HG03135 (cell line): ENCODE results near the gene CCNDBP1.
"Not testable (repeated sequence)": the region's sequence is repeated elsewhere in the genome, so short reads cannot be mapped to it uniquely, and the experiment has no call there.

Experiments
- ATAC-seq: cut with Tn5 transposase; IDR thresholded peaks from one replicate; pipeline ENCODE4 v1.9.1; 2021; ENCODE audit warnings: mild to moderate bottlenecking, moderate library complexity; ENCODE audit not compliant: unreplicated experiment

The CCNDBP1 gene

DNA sequence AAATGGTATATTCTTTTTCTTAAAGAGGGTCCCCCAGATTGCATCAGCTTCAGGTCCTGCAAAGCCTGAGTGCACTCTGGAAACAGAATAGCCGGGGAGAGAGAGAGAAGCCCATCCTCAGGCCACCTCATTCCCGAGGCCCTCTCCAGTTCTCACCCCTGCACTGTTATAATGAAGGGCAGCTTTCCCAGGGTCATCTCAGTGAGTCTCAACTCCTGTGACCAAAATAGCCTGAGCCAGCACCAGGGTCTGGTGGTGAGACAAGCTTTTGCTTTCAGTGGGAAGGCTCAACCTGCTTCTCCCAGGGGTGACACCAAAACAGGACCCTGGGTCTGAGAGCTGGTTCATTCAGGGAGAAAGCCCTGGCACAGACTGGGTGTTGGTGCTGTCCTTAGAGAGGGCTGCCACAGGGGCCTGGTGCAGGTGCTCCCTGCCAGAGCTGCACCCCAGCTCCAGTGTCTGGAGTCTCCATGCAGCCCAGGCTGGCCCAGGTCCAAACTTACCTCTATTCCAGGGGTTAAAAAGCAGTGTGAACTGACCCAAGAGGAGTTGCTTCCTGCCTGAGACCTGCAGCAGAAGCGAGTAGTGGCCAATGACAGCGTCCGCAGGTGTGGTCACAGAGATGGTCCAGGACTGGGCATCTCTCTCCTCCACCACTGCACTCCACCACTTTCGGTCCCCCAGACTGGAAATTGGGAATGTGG lies 29.5 kb downstream of the CCNDBP1 start:
- ATAC-seq: no peak

DNA sequence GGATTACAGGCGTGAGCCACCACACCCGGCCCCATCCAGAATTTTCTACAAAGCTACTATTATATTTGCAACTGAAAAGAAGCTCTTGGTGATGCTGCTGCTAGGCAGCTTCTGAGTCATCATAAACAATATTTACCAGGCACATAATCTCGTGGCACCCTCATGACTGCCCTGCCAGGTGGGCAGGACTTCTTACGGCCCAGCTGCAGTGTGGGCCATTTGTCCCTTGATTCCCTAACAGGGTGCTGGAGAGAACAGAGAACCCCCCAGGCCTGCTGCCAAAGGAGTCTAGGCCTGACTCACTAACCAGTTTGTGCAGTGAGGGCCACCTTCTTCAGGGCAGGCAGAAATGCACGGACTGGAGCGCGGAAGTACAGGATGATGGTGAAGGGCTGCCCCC lies 30.8 kb downstream of the CCNDBP1 start:
- no peak for ATAC-seq

DNA sequence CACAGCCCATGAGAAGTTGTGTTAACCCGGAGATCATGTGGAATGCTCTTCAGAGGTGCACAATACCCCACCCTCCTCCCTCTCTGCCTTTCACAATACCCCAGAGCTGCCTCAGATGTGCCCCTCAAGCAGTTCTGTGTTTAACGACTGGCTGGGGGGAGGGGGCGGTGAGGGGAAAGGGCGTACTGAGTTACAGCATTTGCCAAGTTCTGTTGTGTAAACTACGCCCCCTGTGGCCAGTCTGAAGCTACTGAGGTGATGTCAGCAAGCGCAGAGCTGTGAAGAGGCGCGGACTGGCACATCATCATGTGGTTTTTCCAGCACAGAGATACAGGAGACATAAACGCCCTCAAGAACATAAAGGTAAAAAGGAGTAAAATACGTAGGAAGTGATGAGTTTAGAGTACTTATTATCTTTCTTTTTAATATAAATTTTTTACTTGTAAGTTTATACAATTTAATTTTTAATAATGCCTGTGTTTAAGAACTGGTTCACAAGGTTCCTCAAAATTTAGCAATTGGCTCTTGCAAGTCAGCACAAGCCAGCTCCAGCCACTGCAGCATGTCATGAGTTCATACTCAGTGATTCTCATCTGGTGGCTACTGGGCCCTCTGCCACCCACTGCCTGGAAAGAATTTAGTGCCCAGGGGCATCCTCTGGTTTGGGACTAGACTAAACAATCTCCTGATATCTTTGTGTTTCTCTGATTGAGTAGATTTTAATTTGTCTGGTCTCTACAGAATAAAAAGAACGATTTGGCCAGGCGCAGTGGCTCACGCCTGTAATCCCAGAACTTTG lies 33.9 kb downstream of the CCNDBP1 start:
- ATAC-seq: no peak

DNA sequence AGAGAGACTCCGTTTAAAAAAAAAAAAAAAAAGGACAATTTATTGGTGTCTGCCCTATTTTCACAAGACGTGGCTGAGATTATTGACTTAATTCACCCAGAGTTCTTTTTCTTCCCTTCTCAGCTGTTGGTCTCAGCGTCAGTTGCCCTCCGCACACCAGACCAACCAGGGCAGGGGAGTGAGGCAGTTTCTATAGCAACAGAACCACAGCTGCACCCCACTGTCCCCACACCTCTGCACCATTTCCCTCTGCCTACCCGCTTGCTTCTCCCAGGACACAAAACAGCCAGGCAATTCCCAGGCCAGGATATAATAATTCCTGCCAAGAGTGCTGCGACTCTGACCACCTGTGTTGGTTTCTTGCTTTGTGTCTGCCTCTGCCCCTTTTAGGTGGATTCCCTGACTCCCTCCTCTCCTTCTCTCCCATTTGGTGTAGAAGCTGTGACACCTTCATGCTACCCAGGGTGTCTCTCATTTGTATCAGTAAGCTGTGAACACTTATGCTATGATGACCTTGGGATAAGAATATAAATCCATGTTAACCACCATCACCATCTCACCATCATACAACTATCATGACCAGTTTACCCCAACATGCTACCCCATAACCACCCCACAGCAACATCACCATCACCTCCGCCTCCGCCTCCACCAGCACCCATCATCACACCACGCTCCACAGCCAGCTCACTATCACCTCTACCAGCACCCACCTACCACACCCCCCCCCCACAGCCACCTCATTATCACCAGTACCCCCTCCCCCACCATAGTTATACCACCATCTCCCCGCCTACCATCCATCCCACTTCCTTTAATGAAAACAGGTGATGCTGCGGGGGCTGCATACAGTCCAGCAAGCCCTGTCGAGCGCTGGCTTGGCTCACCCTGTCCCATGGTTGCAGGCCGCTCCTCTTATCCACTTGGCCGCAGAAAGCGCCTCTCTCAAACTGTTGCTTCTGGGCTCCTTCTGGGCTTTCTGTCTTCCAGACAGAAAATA lies 35.0 kb downstream of the CCNDBP1 start:
- ATAC-seq: no peak

DNA sequence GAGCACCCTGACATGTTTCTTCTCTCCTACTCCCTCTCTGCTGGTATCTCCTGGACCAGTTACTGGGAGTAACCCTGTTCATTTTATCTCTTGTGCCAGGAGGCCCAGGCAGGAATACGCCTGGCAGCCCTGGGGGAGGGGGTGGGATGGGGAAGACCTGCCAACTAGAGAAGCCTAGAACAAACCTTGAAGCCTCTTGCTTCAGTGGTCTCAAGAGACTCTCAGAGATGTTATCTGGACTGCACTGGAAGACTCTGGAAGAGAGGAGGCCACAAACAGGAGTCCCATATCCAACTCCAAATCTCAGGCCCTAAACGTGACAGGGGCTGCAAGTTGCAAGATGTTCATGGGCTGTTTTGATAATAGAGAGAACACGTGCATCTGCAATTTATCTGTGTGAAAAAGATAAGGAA lies 35.8 kb downstream of the CCNDBP1 start, which contains the start of gene EPB42:
Gene EPB42, minus strand, starts transcription at position 28 of the 413 bp plus-strand sequence. CDS start 193 bp downstream, outside the sequence.
- no peak for ATAC-seq

DNA sequence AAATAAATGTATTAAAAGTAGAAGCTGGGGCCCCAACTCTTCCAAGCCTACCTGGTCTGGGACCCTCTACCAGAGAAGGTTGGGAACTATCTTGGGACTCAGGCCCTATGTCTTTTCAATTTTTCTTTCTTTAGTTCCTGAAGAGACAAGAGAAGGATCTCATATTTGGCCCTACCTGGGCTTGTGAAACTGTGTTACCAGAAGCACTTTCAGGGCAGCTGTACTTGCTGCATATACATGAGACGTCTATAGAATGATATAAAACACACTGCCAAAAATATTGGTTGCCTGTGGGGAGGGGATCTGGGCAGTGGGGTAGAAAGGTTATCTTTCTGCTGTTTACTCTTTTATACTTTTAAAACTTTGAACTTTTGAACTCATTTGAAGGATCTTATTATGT lies 36.2 kb downstream of the CCNDBP1 start:
- ATAC-seq: no peak

DNA sequence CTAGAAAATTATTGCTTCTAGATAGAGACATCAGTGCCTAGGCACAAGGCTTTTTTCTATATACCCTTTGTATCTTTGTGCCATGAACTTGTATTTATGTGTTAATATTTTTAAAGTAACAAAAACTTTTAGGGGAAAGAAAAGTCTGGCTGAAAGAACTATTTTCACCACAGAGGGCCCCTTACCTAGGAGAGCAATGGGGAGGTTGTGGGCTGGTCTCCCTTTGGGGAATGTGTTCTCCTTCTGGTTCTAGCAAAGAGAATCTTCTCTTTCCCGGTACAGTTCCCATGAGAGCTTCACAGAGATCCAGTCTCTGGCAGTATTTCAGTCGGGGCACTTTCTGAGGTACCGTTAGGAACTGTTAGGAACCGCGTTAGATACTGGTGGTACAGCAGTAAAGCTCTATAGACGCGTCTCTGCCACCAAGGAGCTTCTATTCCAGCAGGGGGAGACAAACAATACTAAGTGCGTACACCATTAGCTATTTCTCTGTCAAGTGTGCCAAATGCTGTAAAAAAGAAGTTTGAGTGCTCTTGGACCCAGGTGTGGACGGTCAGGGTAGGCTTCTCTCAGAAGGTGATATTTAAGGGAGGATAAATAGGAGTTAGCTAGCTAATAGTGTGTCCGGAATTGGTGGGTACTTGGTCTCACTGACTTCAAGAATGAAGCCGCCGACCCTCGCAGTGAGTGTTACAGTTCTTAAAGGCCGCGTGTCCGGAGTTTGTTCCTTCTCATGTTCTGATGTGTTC lies 40.2 kb downstream of the CCNDBP1 start:
- ATAC-seq: no peak

DNA sequence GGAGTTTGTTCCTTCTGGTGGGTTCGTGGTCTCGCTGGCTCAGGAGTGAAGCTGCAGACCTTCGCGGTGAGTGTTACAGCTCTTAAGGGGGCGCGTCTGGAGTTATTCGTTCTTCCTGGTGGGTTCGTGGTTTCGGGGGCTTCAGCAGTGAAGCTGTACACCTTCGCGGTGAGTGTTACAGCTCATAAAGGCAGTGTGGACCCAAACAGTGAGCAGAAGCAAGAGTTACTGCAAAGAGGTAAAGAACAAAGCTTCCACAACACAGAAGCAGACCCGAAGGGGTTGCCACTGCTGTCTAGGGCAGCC lies 40.7 kb downstream of the CCNDBP1 start:
- ATAC-seq: not testable (repeated sequence)

DNA sequence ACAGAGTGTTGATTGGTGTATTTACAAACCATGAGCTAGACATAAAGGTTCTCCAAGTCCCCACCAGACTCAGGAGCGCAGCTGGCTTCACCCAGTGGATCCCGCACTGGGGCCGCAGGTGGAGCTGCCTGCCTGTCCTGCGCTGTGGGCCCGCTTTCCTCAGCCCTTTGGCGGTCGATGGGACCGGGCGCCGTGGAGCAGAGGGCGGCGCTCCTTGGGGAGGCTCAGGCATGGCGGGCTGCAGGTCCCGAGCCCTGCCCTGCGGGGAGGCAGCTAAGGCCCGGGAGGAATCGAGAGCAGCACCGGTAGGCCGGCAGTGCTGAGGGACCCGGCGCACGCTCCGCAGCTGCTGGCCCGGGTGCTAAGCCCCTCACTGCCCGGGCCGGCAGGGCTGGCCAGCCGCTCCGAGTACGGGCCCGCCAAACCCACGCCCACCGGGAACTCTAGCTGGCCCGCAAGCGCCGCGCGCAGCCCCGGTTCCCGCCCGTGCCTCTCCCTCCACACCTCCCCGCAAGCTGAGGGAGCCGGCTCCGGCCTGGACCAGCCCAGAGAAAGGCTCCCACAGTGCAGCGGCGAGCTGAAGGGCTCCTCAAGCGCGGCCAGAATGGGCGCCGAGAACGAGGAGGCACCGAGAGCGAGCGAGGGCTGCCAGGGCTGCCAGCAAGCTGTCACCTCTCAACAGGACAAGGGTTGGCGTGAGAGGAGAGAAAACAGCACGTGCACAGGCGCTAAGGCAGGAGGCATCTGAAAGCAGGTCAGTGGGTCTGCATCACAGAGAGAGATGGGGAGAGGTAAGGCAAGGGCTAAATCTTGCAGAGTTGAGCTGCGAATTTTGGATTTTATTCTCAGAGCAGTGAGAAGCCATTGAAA lies 41.5 kb downstream of the CCNDBP1 start:
- no peak for ATAC-seq

DNA sequence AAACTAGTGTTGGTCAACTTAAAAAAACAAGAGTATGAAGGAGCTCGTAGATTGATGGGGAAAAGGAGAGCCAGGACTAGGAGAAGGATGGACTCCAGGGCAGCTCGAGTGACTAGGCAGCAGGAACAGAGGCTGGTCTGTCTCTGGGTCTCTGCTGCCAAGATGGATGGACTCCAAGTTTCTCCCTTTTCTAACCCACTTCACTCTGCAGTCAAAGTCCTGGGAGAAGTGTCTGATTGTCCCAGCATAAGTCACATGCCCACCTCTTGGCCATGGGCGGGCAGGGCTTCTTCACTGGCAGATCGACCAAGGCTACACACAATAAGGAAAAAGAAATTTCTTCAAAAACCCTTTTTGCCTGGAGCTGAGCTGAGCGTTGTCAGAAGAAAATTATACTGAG lies 44.8 kb downstream of the CCNDBP1 start:
- no peak for ATAC-seq

DNA sequence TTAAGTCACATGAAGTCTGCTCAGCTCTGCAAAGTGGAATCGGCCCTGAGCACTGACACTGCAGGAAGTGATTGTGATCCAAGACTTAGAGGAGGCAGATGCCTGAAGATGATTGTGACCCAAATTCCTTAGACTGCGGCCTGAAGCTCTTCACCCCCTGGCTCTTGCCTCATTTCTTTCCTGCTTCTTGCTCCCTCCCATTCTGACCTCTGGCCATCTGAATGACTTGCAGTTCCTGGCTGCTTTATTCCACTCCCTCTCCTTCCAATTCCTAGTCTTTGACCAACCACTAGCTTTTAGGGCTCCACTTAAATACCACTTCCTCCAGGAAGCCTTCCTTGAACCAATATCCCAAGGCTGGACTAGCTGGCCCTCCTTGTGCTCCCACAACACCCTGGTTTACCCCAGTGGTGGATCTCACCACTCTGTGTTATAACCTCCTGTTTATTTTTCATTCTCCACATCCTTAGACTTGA lies 45.5 kb downstream of the CCNDBP1 start:
- ATAC-seq: no peak

DNA sequence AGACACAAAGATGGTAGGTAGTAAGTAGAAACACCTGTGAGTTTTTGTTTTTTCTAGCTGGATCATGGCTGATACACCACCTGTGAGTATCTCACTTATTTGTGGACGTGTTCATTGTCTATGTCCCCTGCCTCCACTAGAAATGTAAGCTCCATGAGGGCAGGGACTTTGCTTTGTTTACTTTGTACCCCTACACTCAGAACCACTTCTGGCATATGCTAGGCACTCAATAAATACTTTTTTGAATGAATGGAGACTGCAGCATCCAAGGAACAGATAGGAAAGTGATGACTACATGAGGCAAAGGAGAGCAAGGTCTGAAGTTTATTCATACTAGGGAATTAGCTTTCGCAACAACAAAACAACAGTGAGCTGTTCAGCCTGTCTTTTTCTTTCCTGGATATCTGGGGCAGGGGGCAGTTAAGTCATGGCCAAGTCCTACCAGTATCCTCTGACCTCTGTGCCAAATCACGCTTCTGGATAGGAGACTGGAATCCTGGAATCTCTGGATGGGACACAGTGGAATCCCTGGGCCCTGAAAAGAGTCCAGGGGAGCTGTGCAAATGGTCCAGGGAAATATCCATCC lies 47.2 kb downstream of the CCNDBP1 start:
- no peak for ATAC-seq

DNA sequence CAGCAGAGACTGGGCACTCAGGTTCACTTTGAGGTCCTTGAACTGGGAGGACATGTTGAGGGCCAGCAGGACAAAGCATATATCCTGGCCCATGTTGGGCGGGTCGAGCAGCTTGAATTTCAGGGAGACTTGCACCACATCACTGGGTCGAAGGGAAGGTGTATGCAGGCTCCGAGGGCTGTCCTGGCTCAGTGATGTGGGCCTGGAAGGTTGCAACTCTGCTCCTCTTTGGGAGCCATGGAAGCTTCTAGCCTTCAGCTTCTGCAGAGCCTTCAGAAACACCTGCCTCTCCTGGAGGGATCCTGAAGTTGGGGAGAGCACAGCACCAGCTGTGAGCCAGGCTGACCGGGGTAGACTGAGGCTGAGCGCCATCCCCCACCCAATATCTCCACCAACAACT lies 50.3 kb downstream of the CCNDBP1 start:
- no peak for ATAC-seq

DNA sequence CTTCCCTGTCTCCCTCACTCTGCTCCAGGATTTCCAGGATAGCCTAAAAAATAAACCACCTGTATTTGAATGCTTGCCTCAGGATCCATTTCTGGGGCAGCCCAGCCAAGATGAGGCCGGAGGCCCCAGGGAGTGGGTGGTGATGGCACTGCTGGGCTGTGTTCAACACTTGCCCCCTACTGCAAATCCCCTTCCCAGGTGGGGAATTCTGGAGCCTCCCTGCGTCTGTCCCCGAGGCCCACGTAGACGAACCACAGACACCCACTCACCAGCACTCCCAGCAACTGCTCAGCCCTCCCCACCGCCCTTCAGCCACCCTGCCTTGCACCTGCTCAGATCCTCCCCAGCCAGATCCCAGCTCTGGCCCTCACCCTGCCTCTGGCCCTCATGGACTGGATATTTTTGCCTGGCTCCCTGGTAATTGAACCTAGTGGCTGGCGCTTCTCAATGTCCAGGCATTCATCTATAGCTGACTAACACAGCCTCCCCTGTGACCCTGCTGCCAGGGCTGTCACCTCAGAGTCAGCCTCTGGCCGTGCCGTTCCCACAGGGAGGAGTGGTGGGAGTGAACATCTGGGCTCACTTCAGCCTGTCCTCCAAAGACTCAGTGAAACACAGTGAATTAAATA lies 52.8 kb downstream of the CCNDBP1 start:
- no peak for ATAC-seq

DNA sequence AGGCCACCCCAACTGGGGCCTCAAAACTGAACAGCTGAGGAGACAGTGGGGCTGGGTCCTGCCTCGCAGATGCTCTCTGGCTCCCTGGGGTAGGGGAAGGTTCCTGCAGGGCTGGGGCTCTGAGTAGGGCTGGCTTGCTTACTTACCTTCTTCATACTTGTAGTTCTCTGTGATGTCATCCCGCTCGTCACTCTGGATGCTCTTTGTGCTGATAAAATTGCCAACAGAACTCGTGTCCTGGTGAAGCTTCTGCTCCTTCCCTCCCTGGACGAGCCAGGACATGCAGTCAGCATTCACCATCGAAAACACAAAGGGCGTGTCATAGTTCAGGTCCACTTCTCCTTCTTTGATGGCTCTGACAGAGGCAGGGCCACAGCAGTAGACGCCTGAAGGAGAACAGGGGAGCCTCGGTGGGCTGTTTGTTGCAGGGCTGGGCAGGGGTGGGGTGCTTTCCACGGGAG lies 53.5 kb downstream of the CCNDBP1 start:
- ATAC-seq: no peak

DNA sequence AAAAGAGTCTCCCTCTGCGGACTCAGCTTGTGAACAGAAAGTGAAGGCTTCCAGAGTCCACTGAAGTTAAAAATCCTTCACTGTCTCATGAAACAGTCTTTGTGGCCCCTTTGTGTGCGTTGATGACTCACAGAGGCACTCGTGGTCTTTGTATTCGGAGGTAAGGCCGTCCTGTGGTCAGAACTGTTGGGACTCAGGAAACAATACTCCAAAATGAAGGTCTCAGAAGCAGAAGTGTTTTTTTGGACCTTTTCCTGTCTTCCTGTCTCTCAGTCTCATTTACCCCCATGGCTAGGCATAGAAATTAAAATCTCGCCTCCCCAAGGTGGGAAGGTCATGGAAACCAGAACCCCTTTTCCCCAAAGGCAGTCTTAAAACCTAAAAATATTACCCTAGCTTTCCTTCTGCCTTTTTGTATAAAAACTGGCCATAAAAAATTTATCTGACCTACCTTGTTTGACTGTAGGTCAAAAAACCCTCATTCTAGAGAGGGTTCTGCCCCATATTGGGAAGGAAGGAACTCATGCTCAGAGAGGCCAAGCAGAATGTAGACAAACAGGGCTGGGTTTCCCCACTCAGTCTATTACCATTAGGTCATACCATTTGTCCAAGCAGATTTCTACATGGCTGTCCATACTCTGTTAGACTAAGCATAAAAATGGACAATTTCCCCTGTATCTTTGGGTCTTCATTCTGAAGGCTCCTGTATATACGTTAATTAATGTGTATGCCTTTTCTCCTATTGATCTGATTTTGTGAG lies 54.7 kb downstream of the CCNDBP1 start:
- no peak for ATAC-seq

DNA sequence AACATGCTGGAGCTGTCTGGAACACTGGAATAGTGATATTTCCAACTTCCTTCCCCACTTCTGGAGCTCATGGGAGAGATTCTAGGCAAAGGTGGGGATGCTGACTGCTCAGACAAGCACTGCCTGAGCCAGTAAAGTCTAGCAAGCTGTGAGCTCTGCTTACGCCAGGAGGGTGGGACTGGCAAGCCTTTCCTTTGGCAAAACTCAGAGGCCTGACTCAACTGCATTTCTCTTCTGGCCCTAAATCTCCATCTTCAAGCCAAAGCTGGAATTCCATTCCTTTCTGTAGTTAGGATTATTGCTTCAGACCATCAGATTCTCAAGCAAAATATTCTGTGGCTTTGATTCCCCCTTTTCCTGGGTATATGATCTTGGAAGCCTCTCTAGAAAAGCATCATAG lies 55.9 kb downstream of the CCNDBP1 start:
- ATAC-seq: no peak

DNA sequence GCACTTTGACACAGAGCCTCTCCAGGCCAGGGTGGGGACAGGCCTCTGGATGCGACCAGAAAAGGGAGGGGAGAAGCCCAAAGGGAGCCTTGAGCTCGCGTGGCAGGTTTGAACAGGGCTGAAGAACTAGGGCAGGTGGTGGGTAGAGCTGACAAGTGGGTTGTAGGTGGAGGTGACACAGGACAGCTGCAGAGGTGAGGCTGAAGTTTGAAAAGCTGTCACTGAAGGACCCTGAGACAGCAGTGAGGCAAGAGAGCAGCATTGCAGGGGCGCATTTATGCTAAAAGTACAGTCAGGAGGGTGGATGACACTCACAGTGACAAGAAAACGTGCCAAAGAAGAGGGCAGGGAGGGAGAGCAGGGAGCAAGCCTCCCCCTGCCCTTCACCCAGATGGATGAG lies 57.4 kb downstream of the CCNDBP1 start:
- ATAC-seq: no peak
